Pancreas (tissue), 10 donors: Measurements from ENCODE around the gene DLGAP1. TPM values are rescaled to one million over a fixed set of nuclear protein-coding genes. Genes with fewer than 3 reads are reported as not detected.

Experiments used
- ATAC-seq, 4 donors: fragments of 200-7000 bp; cut with Tn5 transposase; one replicate each; pipeline versions ENCODE4 v1.8.0 to v1.9.1; 2020; ENCODE audit warnings: mild to moderate bottlenecking in 4 of 4, moderate library complexity in 4 of 4
- DNase-seq, 6 donors: peaks; one replicate each; pipeline ENCODE4 v3.0.0-alpha.2; 2020
- FAIRE-seq: peaks from 2 replicates; lab custom pipeline; 2012; peaks lifted over from hg19 to GRCh38; lab: Jason Lieb, UNC
- H3K27ac ChIP-seq, 4 donors: fragments of 200-600 bp; sonication (generic); 1 replicate in 3 of 4; 2 replicates in 1 of 4; pipeline versions ENCODE4 v1.5.0 to v1.8.0; 2020
- H3K27me3 ChIP-seq, 4 donors: fragments of 200-600 bp; one replicate each; pipeline ENCODE4 v1.8.0; 2021
- H3K36me3 ChIP-seq, 3 donors: fragments of 200-600 bp; sonication (generic) in 1 of 3; one replicate each; pipeline versions ENCODE4 v1.5.0 to v1.8.0; 2020 to 2021
- H3K4me1 ChIP-seq, 3 donors: fragments of 200-600 bp; one replicate each; pipeline ENCODE4 v1.8.0; 2021
- H3K4me3 ChIP-seq, 4 donors: fragments of 200-600 bp; sonication (generic) in 2 of 4; one replicate each; pipeline versions ENCODE4 v1.5.0 to v1.8.0; 2020 to 2021
- H3K9me3 ChIP-seq, 4 donors: fragments of 200-600 bp; one replicate each; pipeline ENCODE4 v1.8.0; 2021
- CTCF ChIP-seq, 4 donors: fragments of 200-600 bp; sonication (generic) in 3 of 4; IDR thresholded peaks; one replicate each; pipeline versions ENCODE4 v1.5.0 to v1.8.0; 2021; ENCODE audit warnings: antibody characterized with exemption in 4 of 4
- WGBS, 2 donors: extraction: QIAGEN DNeasy Blood & Tissue Kit; methylation state at CpG; one replicate each; pipeline ENCODE4 v1.1.7; 2013; 5-methylcytosine and 5-hydroxymethylcytosine counted together
- intact Hi-C, 3 donors: fragments of 100-400 bp; cut with DNase I; formaldehyde crosslinking; loops; one replicate each; pipeline versions ENCODE4 v1.11.1 to v1.14.2; 2022
- polyA plus RNA-seq, 2 donors: library from polyadenylated mRNA; stranded (reverse); fragments of 200-250 nt; gene quantifications; one replicate each; pipeline ENCODE4 v1.2.3, GENCODE V29; 2013
- total RNA-seq, 6 donors: library from RNA; stranded (reverse); fragmentation: NEBNext Ultra II Directional in 4 of 6; extraction: Animal tissue kit (Norgen Biotek cat#: 25700) in 4 of 6; gene quantifications; one replicate each; pipeline versions ENCODE4 v1.2.1 to v1.2.4, GENCODE V29; 2021 to 2023
- donor health status: healthy with polysubstance abuse.
- donor health status: DM: no; HTN: no; CAD: no; lungs with moderate emphysema.
- donor health status: DM: no; HTN: no; CAD: no.
- donor health status: control.
- donor health status: control.
- donor health status: Bipolar disorder and iron deficiency.
- donor health status: DM: yes; HTN: yes; CAD: no.
- donor health status: DM: no; HTN: no; CAD: no.
- donor health status: DM: no; HTN: no; CAD: no.
- donor health status: DM: yes; HTN: yes; CAD: no.

DLGAP1 gene
- total and polyA plus RNA-seq, 8 donors, result 0.12 to 0.62 (median 0.30) TPM; not detected in 2

- 86 to 90% methylated on average over 5 of the region's 5 CpGs for WGBS, 2 donors
- no peak for FAIRE-seq
- Histone ChIP-seq H3K36me3 (no peaks in the 10 kb centered on the region), H3K27ac (no peak overlapping the region), H3K4me3 (no peak overlapping the region), H3K27me3 (no peaks in the 10 kb centered on the region), H3K4me1 (peaks cover 0 to 2% (median 0%) of the 10 kb centered on the region in 3 donors), H3K9me3 (no peaks in the 10 kb centered on the region)
- no peak for TF ChIP-seq CTCF (IDR thresholded peaks at IDR 0.05)
- ATAC-seq, result no peak
- intact Hi-C loops, result no loop called here
- no peak for DNase-seq
These were observed 909.0 kb downstream of the DLGAP1 start for GRCh38 chr18:3546106-3546505.

- H3K36me3 ChIP-seq, result no peaks in the 10 kb centered on the region
- H3K27ac ChIP-seq, result no peak overlapping the region
- no peak for TF ChIP-seq CTCF (IDR thresholded peaks at IDR 0.05)
- FAIRE-seq, result no peak
- 89 to 97% methylated on average over 2 of the region's 2 CpGs for WGBS, 2 donors
- intact Hi-C loops, result no loop called here
- H3K27me3 ChIP-seq, result no peaks in the 10 kb centered on the region
- no peak overlapping the region for H3K4me3 ChIP-seq
- no peak for ATAC-seq
- DNase-seq, result no peak
- H3K4me1 ChIP-seq, result peaks cover 0 to 5% (median 0%) of the 10 kb centered on the region in 3 donors
- no peaks in the 10 kb centered on the region for H3K9me3 ChIP-seq
These were observed 910.6 kb downstream of the DLGAP1 start for GRCh38 chr18:3544537-3544936.

- DNase-seq (no peak), ATAC-seq (peak in 1 of 4 donors; percentile 27), FAIRE-seq (no peak)
- peaks cover 0 to 5% (median 0%) of the 10 kb centered on the region in 3 donors for H3K4me1 ChIP-seq
- no peaks in the 10 kb centered on the region for H3K27me3 ChIP-seq
- no peaks in the 10 kb centered on the region for H3K36me3 ChIP-seq
- intact Hi-C loops, result no loop called here
- WGBS, 2 donors, result 84 to 85% methylated on average over 5 of the region's 5 CpGs
- H3K27ac ChIP-seq, result peak overlapping the region in 1 of 4 donors; percentile 50
- H3K4me3 ChIP-seq, result no peak overlapping the region
- no peak for TF ChIP-seq CTCF (IDR thresholded peaks at IDR 0.05)
- H3K9me3 ChIP-seq, result no peaks in the 10 kb centered on the region
These were observed 913.3 kb downstream of the DLGAP1 start for GRCh38 chr18:3541549-3542386.

GRCh38 chr18:3540805-3541548, 914.1 kb downstream of the DLGAP1 start:
- DNase-seq, result no peak
- 23 to 29% methylated on average over 6 of the region's 6 CpGs for WGBS, 2 donors
- Histone ChIP-seq H3K36me3 (no peaks in the 10 kb centered on the region), H3K27ac (peak overlapping the region in 2 of 4 donors; percentile 19 to 50), H3K4me3 (no peak overlapping the region), H3K4me1 (peaks cover 0 to 5% (median 0%) of the 10 kb centered on the region in 3 donors), H3K9me3 (no peaks in the 10 kb centered on the region), H3K27me3 (no peaks in the 10 kb centered on the region)
- FAIRE-seq, result no peak
- TF ChIP-seq CTCF (IDR thresholded peaks at IDR 0.05), result no peak
- intact Hi-C loops, result no loop called here
- ATAC-seq, result peak; percentile 69 to 92 (median 90)
